Measurements from ENCODE around the gene SLC16A4. TPM values are rescaled to one million over a fixed set of nuclear protein-coding genes. Genes with fewer than 3 reads are reported as not detected.

SLC16A4 gene
- total RNA-seq, 4 donors from 2014 or later, result 8.0 to 16.6 (median 15.1) TPM

GRCh38 chr1:110345480-110345879 lies 45.3 kb downstream of the SLC16A4 start:
- Histone ChIP-seq H3K4me1 (peaks cover 0 to 94% (median 68%) of the 10 kb centered on the region in 4 donors), H3K27ac (no peak overlapping the region), H3K36me3 (peaks cover 0 to 33% (median 0%) of the 10 kb centered on the region in 3 donors), H3K27me3 (no peaks in the 10 kb centered on the region), H3K9me3 (no peaks in the 10 kb centered on the region), H3K4me3 (no peak overlapping the region)
- 69 to 73% methylated on average over 3 of the region's 3 CpGs for WGBS, 2 donors
- no peak for DNase-seq (ENCODE audit: low spot score in 2 of 2)
- TF ChIP-seq POLR2A (IDR thresholded peaks at IDR 0.05) (no peak), EP300 (IDR thresholded peaks at IDR 0.05) (no peak)
- TF ChIP-seq, protein P1, sequence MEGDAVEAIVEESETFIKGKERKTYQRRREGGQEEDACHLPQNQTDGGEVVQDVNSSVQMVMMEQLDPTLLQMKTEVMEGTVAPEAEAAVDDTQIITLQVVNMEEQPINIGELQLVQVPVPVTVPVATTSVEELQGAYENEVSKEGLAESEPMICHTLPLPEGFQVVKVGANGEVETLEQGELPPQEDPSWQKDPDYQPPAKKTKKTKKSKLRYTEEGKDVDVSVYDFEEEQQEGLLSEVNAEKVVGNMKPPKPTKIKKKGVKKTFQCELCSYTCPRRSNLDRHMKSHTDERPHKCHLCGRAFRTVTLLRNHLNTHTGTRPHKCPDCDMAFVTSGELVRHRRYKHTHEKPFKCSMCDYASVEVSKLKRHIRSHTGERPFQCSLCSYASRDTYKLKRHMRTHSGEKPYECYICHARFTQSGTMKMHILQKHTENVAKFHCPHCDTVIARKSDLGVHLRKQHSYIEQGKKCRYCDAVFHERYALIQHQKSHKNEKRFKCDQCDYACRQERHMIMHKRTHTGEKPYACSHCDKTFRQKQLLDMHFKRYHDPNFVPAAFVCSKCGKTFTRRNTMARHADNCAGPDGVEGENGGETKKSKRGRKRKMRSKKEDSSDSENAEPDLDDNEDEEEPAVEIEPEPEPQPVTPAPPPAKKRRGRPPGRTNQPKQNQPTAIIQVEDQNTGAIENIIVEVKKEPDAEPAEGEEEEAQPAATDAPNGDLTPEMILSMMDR (IDR thresholded peaks at IDR 0.05), result no peak

- Histone ChIP-seq H3K27me3 (no peaks in the 10 kb centered on the region), H3K27ac (no peak overlapping the region), H3K9me3 (no peaks in the 10 kb centered on the region), H3K4me1 (peaks cover 0 to 89% (median 67%) of the 10 kb centered on the region in 4 donors), H3K36me3 (peaks cover 0 to 33% (median 0%) of the 10 kb centered on the region in 3 donors), H3K4me3 (no peak overlapping the region)
- DNase-seq (ENCODE audit: low spot score in 2 of 2), result no peak
- TF ChIP-seq, protein P1 (IDR thresholded peaks at IDR 0.05), result no peak
- TF ChIP-seq POLR2A (IDR thresholded peaks at IDR 0.05) (no peak), EP300 (IDR thresholded peaks at IDR 0.05) (no peak)
- 71% methylated on average over 3 of the region's 3 CpGs for WGBS, 2 donors
These were observed 46.7 kb downstream of the SLC16A4 start for GRCh38 chr1:110344152-110344551.

DNA sequence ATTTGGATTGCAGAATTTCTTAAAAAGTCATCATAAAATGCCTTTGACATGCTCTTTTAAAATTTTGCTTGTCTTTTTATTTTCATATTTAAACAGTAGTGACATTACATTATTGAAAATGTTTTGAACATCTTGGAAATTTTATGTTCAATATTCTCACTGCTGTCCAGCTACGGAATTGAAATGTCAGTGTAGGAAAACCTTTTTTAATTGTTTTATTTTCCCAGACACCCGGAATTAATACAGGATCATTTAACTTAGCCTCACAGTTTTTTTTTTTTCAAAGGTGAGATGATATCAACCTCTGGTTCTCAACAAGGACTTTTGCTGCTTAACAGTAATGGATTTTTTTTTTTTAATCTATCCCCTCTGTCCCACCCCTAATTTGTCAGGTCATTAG lies 47.6 kb downstream of the SLC16A4 start:
- Histone ChIP-seq H3K4me1 (peaks cover 0 to 80% (median 58%) of the 10 kb centered on the region in 4 donors), H3K9me3 (no peaks in the 10 kb centered on the region), H3K27ac (no peak overlapping the region), H3K4me3 (no peak overlapping the region), H3K27me3 (no peaks in the 10 kb centered on the region), H3K36me3 (peaks cover 0 to 33% (median 0%) of the 10 kb centered on the region in 3 donors)
- no peak for DNase-seq (ENCODE audit: low spot score in 2 of 2)
- TF ChIP-seq, protein P1 (IDR thresholded peaks at IDR 0.05), result no peak
- TF ChIP-seq EP300 (IDR thresholded peaks at IDR 0.05) (no peak), POLR2A (IDR thresholded peaks at IDR 0.05) (no peak)
- WGBS, 2 donors, result 60% methylated on average over 2 of the region's 2 CpGs

- Histone ChIP-seq H3K36me3 (peaks cover 0 to 26% (median 0%) of the 10 kb centered on the region in 3 donors), H3K4me1 (peaks cover 0 to 75% (median 50%) of the 10 kb centered on the region in 4 donors), H3K4me3 (no peak overlapping the region), H3K27me3 (no peaks in the 10 kb centered on the region), H3K9me3 (no peaks in the 10 kb centered on the region), H3K27ac (no peak overlapping the region)
- WGBS, 2 donors, result 67% methylated on average over 9 of the region's 9 CpGs
- TF ChIP-seq, protein P1 (IDR thresholded peaks at IDR 0.05), result no peak
- TF ChIP-seq EP300 (IDR thresholded peaks at IDR 0.05) (no peak), POLR2A (IDR thresholded peaks at IDR 0.05) (no peak)
- no peak for DNase-seq (ENCODE audit: low spot score in 2 of 2)
These were observed 48.9 kb downstream of the SLC16A4 start for GRCh38 chr1:110341872-110342331.

GRCh38 chr1:110341146-110341871 lies 49.5 kb downstream of the SLC16A4 start:
- Histone ChIP-seq H3K36me3 (peaks cover 0 to 21% (median 0%) of the 10 kb centered on the region in 3 donors), H3K9me3 (no peaks in the 10 kb centered on the region), H3K27me3 (no peaks in the 10 kb centered on the region), H3K4me1 (peaks cover 0 to 71% (median 48%) of the 10 kb centered on the region in 4 donors), H3K27ac (no peak overlapping the region), H3K4me3 (peak overlapping the region in 2 of 4 donors; percentile 2 to 97)
- TF ChIP-seq EP300 (IDR thresholded peaks at IDR 0.05), result no peak
- no peak for TF ChIP-seq POLR2A (IDR thresholded peaks at IDR 0.05)
- TF ChIP-seq, protein P1 (IDR thresholded peaks at IDR 0.05), result no peak
- DNase-seq (ENCODE audit: low spot score in 2 of 2), result no peak
- WGBS, 2 donors, result 84 to 85% methylated on average over 26 to 27 of the region's 27 CpGs

Measured in tibial nerve (tissue), 4 donors.